Kidney tubule cell (primary cell): ENCODE measurements around the gene HAL.

Source experiments
- DNase-seq: peaks from one replicate; pipeline ENCODE4 v3.0.0-alpha.2; 2018; ENCODE audit warnings: low spot score

The HAL gene

GRCh38 chr12:95996034-95996658 lies at the start of gene HAL:
Gene HAL, minus strand, starts transcription at chr12:95996344. Its CDS starts 434 bp downstream, at chr12:95995910.
- DNase-seq = no peak

GRCh38 chr12:96045566-96045965 lies 49.4 kb upstream of the HAL start:
- no peak for DNase-seq

- DNase-seq = no peak
These were observed 48.8 kb upstream of the HAL start for GRCh38 chr12:96044943-96045290.

GRCh38 chr12:96044017-96044942 lies 48.1 kb upstream of the HAL start:
- DNase-seq = peak; percentile 25

GRCh38 chr12:96041181-96041580 lies 45.0 kb upstream of the HAL start:
- DNase-seq = no peak

- DNase-seq = no peak
These were observed 44.4 kb upstream of the HAL start for GRCh38 chr12:96040305-96041133.

- no peak for DNase-seq
These were observed 43.4 kb upstream of the HAL start for GRCh38 chr12:96039516-96039915.

- no peak for DNase-seq
These were observed 40.8 kb upstream of the HAL start for GRCh38 chr12:96036765-96037455.

- DNase-seq = peak; percentile 99
These were observed 39.4 kb upstream of the HAL start, which contains the start of gene LTA4H for GRCh38 chr12:96035283-96036236. Gene LTA4H, minus strand, starts transcription at chr12:96035587. Its CDS starts 68 bp downstream, at chr12:96035519.

- peak; percentile 49 for DNase-seq
These were observed 38.6 kb upstream of the HAL start for GRCh38 chr12:96034621-96035282.

GRCh38 chr12:96033549-96034389 lies 37.6 kb upstream of the HAL start:
- no peak for DNase-seq

- DNase-seq = peak; percentile 9
These were observed 33.7 kb upstream of the HAL start for GRCh38 chr12:96029826-96030225.

- no peak for DNase-seq
These were observed 32.4 kb upstream of the HAL start for GRCh38 chr12:96028538-96028937.

GRCh38 chr12:96026331-96026730 lies 30.2 kb upstream of the HAL start:
- DNase-seq = no peak

- no peak for DNase-seq
These were observed 29.4 kb upstream of the HAL start for GRCh38 chr12:96025518-96025917.

- DNase-seq = no peak
These were observed 24.3 kb upstream of the HAL start for GRCh38 chr12:96020314-96021003.

GRCh38 chr12:96015672-96016071 lies 19.5 kb upstream of the HAL start:
- DNase-seq = peak; percentile 11

- DNase-seq = no peak
These were observed 18.9 kb upstream of the HAL start for GRCh38 chr12:96014943-96015599.
